Measurements from ENCODE around the gene LAMA4. TPM values are rescaled to one million over a fixed set of nuclear protein-coding genes. Genes with fewer than 3 reads are reported as not detected.

LAMA4 gene
- total RNA-seq, 1 donor from 2014 or later: 209 TPM

DNA sequence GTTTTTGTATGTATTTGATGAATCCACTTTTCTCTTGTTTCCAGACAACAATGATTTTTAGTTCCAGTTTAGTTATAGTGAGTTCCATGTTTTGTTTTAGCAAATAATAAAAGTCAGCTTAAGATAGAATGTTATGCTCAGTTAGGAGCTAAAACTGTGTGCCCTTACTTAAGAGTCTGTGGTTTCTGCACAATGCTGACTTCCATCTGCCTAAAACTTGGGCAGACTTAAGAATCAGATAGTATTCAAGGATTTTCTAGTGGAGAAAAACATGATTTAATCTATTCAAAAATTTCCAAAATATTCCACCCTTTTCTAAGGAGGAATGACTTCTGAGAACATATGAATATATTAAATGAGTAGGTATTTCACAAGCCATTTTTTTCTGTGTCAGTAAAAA lies 32.8 kb downstream of the LAMA4 start:
- H3K4me1 Mint-ChIP-seq (ENCODE audit: unreplicated experiment): peaks cover 41% of the 10 kb centered on the region
- no peaks in the 10 kb centered on the region for H3K9me3 Mint-ChIP-seq (ENCODE audit: unreplicated experiment)
- TF ChIP-seq, protein P1, sequence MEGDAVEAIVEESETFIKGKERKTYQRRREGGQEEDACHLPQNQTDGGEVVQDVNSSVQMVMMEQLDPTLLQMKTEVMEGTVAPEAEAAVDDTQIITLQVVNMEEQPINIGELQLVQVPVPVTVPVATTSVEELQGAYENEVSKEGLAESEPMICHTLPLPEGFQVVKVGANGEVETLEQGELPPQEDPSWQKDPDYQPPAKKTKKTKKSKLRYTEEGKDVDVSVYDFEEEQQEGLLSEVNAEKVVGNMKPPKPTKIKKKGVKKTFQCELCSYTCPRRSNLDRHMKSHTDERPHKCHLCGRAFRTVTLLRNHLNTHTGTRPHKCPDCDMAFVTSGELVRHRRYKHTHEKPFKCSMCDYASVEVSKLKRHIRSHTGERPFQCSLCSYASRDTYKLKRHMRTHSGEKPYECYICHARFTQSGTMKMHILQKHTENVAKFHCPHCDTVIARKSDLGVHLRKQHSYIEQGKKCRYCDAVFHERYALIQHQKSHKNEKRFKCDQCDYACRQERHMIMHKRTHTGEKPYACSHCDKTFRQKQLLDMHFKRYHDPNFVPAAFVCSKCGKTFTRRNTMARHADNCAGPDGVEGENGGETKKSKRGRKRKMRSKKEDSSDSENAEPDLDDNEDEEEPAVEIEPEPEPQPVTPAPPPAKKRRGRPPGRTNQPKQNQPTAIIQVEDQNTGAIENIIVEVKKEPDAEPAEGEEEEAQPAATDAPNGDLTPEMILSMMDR (IDR thresholded peaks at IDR 0.05): no peak
- no peak for DNase-seq (ENCODE audit: extremely low spot score, unreplicated experiment)
- no peaks in the 10 kb centered on the region for H3K27me3 Mint-ChIP-seq (ENCODE audit: unreplicated experiment)
- H3K27ac Mint-ChIP-seq (ENCODE audit: unreplicated experiment): no peak overlapping the region
- no peak overlapping the region for H3K4me3 Mint-ChIP-seq (ENCODE audit: unreplicated experiment)
- H3K36me3 Mint-ChIP-seq (ENCODE audit: unreplicated experiment): peaks cover 25% of the 10 kb centered on the region

DNA sequence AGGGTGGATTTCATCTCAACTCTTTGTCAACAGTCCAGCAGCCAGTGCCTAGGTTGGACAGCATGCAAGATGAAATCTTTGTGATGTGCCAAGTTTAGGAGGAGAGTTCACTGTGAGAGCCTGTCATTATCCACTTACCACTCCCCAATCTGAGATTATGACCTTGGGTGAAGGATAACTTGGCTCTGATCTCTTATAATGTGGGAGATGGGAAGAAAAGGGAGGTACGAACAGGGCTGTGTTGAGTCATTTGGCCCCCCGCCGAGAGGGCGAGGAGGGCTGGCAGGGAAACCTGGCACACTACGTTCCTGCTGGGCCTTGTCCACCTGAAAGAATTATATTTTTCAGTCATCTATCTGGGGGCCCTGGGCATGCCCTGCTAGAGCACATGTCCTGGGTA lies 35.8 kb downstream of the LAMA4 start:
- Mint-ChIP-seq H3K27me3 (ENCODE audit: unreplicated experiment) (no peaks in the 10 kb centered on the region), H3K36me3 (ENCODE audit: unreplicated experiment) (peaks cover 26% of the 10 kb centered on the region), H3K4me1 (ENCODE audit: unreplicated experiment) (peaks cover 49% of the 10 kb centered on the region), H3K27ac (ENCODE audit: unreplicated experiment) (no peak overlapping the region), H3K9me3 (ENCODE audit: unreplicated experiment) (no peaks in the 10 kb centered on the region), H3K4me3 (ENCODE audit: unreplicated experiment) (no peak overlapping the region)
- no peak for DNase-seq (ENCODE audit: extremely low spot score, unreplicated experiment)
- TF ChIP-seq, protein P1 (IDR thresholded peaks at IDR 0.05): no peak

DNA sequence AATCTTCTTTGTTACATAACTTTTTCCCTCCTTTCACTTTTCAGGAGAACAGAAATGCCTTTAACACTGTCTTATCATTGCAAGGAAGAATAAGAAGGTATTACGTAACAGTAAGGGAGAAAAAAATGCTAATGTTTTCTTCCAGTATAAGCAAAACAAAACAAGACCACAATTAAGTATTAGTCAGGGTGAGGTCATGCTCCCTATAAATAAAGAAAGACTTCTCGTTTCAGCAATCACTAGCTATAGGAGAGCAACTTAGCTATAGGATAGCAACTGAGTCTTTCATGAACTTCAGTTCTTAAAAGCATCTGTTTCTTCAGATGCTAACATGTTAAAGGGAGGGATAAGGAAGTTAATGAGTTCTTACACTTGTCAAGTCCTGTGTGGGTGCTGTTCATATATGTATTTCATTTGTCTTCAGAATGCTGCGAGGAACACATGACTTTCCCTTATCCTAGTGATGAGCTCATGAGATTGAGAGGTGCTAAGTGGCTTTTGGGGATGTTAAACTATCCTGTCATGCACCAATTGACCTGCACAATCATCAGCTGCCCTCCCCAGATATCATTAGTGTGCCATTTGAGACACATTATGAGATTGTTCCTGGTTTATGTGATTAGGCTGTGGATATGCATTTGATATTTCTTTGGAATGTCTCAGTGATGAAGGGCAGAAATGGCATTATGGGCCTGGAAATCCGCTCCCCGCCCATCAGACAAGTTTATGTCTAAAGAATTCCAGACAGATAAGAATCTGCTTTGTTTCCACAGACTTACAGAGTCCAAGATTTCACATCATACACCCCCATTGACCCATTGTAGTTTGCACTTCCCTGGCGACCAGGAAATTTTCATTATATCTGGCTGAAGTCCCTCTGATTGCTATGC lies 37.5 kb downstream of the LAMA4 start:
- TF ChIP-seq, protein P1 (IDR thresholded peaks at IDR 0.05): no peak
- Mint-ChIP-seq H3K4me3 (ENCODE audit: unreplicated experiment) (no peak overlapping the region), H3K27me3 (ENCODE audit: unreplicated experiment) (no peaks in the 10 kb centered on the region), H3K9me3 (ENCODE audit: unreplicated experiment) (no peaks in the 10 kb centered on the region), H3K27ac (ENCODE audit: unreplicated experiment) (no peak overlapping the region), H3K36me3 (ENCODE audit: unreplicated experiment) (peaks cover 28% of the 10 kb centered on the region), H3K4me1 (ENCODE audit: unreplicated experiment) (peaks cover 38% of the 10 kb centered on the region)
- no peak for DNase-seq (ENCODE audit: extremely low spot score, unreplicated experiment)

DNA sequence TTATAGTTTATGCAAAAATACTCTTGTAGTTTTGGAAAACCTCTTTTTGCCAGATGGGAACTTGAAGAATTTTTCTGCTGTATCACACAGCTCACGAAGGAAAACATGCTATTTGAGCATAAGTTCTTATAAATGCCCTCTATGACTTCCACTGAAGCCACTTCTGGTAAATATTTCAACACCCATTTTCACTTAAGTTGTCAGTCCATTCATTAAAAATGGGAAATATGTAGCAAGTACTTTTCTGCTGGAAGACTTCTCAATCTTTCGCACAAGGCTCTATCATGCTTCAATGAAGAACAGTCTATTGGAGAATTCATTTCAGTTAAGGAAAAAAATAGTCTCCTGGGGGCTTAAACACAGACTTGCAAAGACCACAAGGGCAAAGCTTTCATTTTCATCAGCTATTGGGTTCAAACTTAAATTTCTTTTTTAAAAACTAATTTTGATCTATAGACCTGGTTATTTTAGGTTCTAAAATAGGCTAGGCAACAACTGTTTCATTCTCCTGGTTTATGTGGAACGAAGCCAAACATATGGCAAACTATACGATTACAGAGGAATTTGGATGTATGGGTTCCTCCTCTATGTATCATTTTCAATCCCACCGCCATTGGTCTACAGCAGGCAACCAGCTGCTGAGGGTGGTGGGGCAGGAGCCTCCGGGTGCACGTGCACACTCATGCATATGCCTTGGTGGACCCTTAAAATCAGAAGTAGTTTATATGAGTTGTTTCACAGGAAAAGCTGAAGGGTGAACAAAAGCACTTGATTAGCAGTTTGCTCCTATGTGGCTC lies 38.7 kb downstream of the LAMA4 start:
- DNase-seq (ENCODE audit: extremely low spot score, unreplicated experiment): no peak
- TF ChIP-seq, protein P1 (IDR thresholded peaks at IDR 0.05): no peak
- Mint-ChIP-seq H3K4me1 (ENCODE audit: unreplicated experiment) (peaks cover 35% of the 10 kb centered on the region), H3K4me3 (ENCODE audit: unreplicated experiment) (no peak overlapping the region), H3K36me3 (ENCODE audit: unreplicated experiment) (peaks cover 38% of the 10 kb centered on the region), H3K9me3 (ENCODE audit: unreplicated experiment) (no peaks in the 10 kb centered on the region), H3K27ac (ENCODE audit: unreplicated experiment) (no peak overlapping the region), H3K27me3 (ENCODE audit: unreplicated experiment) (no peaks in the 10 kb centered on the region)

DNA sequence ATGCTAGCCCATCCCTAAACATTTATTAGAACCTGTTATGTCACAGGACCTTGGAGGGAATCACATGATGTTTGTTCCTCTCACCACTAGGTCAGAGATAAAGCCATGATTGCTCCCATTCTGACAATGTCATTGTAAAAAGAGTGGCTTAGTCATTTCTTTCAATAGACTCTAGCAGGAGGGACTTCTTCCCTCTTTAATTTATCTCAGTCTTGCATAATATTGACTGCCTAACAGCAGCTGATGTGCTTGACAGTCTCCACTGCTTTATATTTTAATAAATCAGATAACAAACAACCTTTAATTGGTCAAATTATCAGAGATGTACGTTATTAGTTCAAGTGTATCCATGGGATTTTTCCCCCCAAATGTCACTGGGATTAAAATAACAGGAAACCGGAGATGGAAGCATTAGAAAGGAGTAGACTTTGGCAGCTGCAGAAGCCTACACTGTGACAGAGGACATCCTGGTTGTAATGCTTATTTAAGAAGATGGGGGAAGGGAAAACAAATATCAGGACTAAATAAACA lies 39.6 kb downstream of the LAMA4 start:
- peaks cover 35% of the 10 kb centered on the region for H3K4me1 Mint-ChIP-seq (ENCODE audit: unreplicated experiment)
- no peaks in the 10 kb centered on the region for H3K9me3 Mint-ChIP-seq (ENCODE audit: unreplicated experiment)
- H3K27me3 Mint-ChIP-seq (ENCODE audit: unreplicated experiment): no peaks in the 10 kb centered on the region
- DNase-seq (ENCODE audit: extremely low spot score, unreplicated experiment): no peak
- peaks cover 44% of the 10 kb centered on the region for H3K36me3 Mint-ChIP-seq (ENCODE audit: unreplicated experiment)
- TF ChIP-seq, protein P1 (IDR thresholded peaks at IDR 0.05): no peak
- H3K4me3 Mint-ChIP-seq (ENCODE audit: unreplicated experiment): no peak overlapping the region
- no peak overlapping the region for H3K27ac Mint-ChIP-seq (ENCODE audit: unreplicated experiment)

Data from osteocyte (in vitro differentiated cells).